DMS114 treated with DMSO at 0.1 percent for 48 hours (cell line): Measurements from ENCODE around the gene RHOC.

Experiments used
- DNase-seq: peaks from one replicate; lab custom pipeline; 2025; ENCODE audit not compliant: unreplicated experiment; lab: John Stamatoyannopoulos, UW

RHOC gene

DNA sequence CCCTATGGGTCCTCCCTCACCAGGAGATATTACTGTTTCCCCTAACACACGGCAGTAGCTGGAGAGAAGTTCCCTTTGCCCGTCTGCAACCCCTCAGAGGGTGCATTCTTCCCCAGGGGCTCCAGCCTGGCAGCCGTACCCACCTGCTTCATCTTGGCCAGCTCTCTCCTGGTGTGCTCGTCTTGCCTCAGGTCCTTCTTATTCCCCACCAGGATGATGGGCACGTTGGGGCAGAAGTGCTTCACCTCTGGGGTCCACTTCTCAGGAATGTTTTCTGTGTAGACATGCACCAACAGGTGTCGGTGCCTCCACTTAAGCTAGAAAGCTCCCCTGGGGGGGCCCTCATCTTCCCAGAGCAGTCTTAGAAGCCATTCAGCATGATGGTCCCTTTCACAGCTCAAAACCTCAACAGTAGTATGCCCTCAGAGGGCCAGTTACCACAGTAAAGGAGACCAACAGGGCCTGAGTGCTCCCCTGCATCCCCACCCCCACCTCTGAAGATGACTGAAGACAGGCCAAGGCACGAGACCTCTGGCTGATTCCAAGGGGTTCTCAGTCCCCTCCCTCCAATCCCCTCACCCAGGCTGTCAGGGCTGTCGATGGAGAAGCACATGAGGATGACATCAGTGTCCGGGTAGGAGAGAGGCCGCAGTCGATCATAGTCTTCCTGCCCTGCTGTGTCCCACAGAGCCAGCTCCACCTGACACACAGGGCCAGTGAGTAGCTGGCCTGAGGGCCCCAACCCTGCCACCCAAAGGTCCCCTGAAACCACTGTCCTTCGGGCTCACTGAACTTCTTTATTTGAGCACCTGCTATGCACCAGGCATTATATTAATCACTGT, 4.3 kb downstream of the RHOC start:
- no peak for DNase-seq

DNA sequence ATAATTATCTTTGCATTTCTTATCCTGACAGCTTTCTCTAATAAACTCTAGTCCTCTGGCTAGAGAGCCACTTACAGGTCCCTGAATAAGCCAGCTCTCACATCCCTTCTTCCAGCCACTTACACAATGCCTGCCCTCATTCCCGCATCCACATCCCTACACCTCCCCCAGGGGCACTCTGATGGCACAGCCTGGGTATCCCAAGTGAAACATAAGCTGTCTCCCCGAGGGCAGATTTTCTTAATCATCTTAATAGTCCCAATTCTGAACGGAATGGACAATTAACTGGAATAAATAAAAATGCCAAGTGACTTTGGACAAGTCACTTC, 4.9 kb downstream of the RHOC start:
- no peak for DNase-seq

DNA sequence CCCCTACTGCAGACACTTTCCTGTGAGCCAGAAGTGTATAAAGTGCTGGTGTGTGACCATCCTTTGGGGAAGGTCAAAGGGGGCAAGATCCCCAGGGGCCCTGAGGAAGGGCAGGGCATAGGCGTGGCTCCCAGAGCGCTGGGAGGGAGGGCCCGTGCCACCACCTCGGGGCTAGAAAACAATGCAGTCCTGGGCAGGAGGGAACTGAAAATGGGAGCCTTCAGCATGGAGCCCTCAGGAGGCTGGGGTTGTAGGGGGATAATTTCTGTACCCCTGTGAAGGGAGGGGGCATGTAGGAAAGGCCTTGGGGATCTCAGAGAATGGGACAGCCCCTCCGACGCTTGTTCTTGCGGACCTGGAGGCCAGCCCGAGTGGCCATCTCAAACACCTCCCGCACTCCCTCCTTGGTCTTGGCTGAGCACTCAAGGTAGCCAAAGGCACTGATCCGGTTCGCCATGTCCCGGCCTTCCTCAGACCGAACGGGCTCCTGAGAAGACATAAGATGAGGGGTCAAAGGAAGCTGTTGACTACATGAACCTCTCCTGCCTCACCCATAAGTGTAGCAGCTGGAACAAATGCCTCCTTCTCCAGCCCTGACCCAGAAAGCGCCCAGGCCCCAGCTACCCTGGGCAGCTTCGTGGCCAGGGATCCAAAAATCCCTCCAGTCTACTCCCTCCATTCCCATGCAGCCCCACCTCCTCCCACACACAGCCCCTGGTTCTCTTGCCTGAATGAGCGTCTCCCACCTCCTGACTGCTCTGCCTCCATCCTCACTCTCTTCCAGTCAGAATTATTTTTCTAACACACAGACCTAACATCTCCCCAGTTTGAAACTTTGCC, 5.5 kb downstream of the RHOC start:
- DNase-seq = no peak

DNA sequence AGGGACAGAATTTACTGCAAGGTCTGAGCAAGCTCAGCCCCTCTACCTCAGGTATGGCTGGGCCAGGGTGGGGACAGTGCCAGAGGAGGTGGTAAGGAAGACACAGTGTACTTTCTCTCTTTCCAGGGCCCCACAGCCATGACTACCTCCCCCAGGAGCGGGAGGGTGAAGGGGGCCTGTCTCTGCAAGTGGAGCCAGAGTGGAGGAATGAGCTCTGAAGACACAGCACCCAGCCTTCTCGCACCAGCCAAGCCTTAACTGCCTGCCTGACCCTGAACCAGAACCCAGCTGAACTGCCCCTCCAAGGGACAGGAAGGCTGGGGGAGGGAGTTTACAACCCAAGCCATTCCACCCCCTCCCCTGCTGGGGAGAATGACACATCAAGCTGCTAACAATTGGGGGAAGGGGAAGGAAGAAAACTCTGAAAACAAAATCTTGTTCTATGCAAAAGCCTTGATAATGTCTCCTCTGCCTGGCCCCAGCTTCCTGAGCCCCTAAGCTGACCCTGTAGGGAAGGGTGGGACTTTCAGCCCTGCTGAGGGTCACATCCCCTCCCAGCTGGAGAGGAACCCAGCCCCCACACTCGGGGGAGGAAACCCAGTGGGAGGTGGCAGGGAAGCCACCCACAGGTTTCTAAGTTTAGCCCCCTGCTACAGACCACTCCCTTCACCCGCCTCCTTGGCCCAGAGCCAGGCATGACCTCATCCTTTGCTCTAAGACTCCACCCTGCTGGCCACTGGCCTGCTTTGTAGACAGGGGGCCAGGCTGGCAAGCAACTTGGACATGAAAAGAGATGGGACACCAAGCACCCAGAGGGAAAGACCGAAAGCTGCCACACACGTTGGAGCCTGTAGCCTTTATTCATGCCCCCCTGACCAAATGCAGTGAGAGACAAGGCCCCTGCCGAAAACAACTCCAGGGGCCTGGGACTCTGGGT, 6.4 kb downstream of the RHOC start:
- DNase-seq = no peak

DNA sequence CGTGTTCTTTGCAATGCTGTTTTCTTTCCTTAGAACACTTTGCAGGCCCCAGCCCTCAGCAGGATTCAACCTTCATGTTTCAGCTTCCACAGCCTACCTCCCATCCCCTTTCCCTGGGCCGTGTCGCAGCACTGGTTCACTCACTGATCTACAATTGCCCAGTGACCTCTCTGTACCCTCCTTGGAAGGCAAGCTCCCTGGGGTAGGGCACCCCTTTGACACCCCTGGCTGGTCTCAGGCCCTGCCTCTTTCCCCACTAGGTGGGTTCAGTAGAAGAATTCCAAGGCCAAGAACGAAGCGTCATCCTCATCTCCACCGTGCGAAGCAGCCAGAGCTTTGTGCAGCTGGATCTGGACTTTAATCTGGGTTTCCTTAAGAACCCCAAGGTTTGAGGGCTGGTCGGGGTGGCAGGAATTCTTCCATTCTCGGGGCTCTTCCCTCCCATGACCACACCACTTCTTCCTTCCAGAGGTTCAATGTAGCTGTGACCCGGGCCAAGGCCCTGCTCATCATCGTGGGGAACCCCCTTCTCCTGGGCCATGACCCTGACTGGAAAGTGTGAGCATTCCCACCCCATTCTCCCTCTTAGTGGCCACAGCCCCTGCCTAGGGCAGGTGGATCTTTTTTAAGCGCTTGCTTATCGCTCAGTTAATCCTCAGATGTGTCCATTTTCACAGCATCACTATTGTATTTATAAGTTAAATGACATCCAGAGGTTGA, 7.3 kb downstream of the RHOC start:
- no peak for DNase-seq

DNA sequence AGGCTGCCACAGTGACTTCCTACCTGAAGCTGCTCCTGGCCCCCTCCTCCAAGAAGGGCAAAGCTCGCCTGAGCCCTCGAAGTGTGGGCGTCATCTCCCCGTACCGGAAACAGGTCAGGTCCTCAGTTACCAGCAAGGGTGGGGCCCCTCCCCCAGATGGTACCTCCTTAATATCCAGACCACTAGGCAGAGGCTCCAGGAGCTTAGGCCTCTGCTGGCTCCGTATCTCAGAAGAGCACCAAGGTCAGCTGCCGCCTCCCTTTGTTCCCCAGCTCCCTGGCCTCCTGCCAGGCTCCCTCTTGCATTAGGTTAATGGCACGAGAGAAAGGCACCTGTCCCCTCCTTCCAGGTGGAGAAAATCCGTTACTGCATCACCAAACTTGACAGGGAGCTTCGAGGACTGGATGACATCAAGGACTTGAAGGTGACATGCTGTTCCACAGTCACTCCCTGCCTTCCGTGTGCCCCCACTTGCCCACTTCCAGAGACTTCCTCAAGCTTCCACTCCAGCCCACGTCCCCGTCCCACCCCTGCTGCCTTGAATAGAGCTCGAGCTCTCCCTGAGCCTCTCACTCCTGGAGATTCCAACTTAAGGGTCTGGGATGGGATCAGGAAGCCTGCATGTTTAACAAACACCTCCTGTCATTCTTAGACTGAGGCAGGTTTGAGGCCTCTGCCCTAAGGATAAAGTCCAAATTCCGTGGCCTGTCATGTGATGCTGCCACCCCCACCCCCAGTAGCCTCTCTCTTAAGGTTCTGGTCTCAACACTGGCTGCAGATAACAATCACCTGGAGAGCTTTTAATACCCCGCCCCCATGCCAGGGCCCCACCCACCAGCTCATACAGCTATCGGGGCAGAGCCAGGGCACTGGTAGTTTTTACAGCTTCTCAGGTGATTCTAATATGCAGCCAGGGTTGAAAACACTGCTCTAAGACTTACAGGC, 8.3 kb downstream of the RHOC start:
- no peak for DNase-seq

DNA sequence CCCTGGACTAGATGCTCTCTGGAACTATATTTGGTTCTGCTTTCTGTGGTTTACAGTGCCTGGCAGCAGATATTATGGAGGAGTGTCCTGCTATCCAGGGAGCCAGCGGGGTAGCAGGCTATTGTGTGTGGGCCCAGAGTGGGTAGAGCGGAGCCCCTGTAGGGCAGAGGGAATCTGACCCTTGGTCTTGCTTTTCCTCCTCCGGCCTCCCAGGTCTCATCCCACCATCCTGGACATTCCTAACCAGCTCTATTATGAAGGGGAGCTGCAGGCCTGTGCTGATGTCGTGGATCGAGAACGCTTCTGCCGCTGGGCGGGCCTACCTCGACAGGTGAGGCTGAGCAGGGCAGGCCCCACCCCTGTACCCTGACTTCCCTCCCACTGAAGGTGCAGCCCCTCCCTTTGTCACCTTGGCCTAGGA, 9.1 kb downstream of the RHOC start:
- no peak for DNase-seq

DNA sequence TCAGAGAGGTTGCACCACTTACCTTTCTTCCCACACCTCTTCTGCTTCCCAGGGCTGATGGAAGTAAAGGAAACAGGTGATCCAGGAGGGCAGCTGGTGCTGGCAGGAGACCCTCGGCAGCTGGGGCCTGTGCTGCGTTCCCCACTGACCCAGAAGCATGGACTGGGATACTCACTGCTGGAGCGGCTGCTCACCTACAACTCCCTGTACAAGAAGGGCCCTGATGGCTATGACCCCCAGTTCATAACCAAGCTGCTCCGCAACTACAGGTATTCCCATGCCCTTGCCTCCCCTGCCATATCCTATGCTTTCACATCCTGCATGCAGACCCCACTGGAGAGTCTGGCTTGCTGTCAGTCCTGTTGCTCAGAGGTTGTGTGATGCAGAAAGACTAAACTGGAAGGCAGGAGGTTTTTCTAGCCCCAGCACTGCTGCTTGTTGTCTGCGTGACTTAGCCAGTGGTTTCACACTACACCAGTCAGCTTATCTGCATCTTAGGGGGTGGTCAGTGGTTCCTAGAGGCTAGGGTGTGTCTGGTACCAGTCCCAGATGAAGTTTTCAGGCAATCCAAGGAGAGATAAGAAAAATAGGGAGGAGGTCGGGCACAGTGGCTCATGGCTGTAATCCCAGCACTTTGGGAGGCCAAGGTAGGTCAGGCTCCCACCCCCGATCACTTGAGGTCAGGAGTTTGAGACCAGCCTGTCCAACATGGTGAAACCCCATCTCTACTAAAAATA, 10.2 kb downstream of the RHOC start:
- DNase-seq = no peak

DNA sequence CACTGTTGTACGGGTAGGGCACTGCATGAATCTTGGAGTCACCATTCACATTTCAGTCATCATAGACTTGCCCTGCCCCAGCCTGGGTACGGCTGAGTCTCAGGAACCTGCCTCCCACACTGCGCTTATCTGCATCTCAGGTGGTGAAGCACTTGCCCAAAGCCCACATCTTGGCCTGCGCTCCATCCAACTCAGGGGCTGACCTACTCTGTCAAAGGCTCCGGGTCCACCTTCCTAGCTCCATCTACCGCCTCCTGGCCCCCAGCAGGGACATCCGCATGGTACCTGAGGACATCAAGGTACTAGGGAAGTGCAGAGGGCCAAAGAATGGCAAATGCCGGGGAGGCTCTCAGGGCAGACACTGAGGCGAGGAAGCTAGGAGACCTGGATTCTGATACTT, 11.7 kb downstream of the RHOC start:
- DNase-seq = no peak

DNA sequence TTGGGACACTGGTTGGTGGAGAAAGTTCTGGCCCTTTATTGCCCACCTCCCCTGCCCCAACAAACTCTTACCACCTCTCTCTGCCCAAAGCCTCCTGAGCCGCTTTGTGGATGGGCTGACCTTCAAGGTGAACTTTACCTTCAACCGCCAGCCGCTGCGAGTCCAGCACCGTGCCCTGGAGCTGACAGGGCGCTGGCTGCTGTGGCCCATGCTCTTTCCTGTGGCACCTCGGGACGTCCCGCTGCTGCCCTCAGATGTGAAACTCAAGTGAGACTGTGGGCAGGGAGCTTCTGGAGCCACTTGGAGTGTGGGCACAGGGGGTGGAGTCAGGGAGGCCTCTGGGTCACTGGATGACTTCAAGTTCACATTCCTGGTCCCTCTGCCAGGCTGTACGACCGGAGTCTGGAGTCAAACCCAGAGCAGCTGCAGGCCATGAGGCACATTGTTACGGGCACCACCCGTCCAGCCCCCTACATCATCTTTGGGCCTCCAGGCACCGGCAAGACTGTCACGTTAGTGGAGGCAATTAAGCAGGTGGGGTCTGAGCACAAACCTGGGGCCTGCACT, 12.5 kb downstream of the RHOC start:
- no peak for DNase-seq

DNA sequence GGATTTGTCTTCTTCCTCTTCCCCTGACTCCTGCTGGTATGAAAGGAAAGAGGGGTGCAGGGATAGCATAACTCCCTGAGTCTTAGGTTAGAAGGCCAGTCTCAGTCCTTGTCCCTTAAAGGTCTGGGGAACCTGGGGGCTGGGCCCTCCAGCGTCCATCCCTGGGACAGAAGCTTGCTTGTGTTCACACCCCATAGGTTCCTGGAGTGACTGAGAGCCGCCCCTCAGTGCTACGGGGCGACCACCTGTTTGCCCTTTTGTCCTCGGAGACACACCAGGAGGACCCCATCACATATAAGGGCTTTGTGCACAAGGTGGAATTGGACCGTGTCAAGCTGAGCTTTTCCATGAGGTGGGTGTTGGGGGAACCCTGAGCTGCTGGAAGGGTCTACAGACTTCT, 13.1 kb downstream of the RHOC start:
- no peak for DNase-seq

DNA sequence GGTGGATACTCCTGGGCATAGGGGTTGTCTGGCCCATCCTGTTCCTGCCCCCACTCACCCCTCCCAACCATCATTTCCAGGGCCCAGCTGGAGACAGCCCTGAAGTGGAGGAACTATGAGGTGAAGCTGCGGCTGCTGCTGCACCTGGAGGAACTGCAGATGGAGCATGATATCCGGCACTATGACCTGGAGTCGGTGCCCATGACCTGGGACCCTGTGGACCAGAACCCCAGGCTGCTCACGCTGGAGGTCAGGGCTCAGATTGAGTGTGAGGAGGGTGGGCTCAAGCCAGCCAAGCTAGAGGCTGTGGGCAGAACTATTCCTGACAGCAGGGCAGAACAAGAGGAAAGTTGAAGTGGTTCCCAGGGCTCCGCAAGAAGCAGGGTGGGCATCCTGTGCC, 14.2 kb downstream of the RHOC start:
- DNase-seq = no peak

DNA sequence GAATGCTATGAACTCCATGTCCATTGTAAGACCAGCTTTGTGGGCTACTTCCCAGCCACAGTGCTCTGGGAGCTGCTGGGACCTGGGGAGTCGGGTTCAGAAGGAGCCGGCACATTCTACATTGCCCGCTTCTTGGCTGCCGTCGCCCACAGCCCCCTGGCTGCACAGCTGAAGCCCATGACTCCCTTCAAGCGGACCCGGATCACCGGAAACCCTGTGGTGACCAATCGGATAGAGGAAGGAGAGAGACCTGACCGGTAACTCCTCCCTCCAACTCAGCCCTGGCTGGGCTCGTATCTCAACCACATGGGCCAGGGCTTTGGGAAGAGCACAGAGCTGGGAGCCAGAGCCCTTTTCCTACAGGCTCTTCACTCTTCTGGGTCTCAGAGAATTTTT, 17.1 kb downstream of the RHOC start:
- no peak for DNase-seq

DNA sequence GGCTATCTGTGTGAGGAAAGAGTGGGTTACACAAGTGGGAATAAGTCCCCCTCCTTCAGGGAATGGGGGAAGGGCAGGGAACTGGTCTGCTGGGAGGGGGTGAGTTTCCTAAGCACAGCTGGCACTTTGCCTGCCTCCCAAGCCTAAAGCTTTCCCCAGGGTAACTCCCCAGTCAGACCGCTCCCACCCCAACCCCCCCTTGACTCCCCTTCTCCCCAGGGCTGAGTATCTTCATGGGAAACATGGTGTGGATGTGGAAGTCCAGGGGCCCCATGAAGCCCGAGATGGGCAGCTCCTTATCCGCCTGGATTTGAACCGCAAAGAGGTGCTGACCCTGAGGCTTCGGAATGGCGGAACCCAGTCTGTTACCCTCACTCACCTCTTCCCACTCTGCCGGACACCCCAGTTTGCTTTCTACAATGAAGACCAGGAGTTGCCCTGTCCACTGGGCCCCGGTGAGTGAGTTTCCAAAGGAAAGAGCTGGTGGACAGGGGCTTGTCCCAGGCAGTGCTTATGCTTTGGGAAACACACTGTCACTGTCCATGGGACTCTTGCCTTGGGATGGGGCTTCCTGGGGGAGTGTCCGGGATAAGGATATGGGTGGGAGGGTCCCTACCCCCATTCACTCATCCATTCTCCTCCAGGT, 17.6 kb downstream of the RHOC start:
- DNase-seq = no peak

DNA sequence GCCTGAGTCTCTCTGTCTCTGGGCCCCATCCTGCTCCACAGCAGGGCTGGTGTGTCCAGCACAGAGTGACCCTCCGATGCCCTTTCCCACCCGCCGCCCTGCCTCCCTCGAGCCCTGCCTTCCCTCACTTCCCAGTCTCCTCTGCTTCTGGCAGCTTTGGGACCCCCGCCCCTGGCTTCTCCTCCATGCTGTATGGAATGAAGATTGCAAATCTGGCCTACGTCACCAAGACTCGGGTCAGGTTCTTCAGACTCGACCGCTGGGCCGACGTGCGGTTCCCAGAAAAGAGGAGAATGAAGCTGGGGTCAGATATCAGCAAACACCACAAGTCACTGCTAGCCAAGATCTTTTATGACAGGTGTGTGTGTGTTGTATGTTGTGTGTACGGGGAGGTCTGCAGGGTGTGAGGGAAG, 18.1 kb downstream of the RHOC start:
- DNase-seq = no peak

DNA sequence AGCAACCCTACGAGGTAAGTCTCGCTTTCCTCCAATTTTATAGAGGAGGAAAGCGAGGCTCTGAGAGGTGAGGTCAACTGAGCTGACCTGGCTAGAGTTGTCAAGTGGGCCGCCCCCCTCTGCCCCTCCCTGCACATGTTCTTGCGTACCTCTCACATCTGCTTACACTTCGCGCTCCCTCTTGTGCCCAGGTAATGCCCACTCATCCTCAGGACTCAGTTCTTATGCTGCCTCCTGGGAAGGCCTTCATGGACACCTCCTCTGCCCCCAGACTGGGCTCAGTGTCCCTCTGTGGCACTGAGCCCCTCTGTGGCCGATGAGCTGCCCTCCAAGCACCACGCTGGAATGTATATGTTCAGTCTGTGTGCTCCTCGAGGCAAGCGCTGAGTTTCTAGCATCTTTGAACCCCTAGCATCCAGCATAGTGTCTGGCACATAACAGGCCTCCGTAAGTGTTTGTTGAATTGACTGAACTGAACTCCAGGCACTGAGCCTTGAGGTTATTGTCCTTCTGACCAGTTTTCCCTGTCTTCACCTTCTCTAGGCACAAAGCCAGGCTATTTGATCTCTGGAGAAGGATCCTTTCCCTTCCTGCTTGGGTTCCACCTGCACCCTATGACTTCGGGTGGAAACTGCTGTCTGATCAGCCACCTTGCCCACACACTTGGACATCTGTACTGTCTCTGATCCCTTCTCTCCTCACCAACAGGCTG, 19.0 kb downstream of the RHOC start:
- DNase-seq = no peak

DNA sequence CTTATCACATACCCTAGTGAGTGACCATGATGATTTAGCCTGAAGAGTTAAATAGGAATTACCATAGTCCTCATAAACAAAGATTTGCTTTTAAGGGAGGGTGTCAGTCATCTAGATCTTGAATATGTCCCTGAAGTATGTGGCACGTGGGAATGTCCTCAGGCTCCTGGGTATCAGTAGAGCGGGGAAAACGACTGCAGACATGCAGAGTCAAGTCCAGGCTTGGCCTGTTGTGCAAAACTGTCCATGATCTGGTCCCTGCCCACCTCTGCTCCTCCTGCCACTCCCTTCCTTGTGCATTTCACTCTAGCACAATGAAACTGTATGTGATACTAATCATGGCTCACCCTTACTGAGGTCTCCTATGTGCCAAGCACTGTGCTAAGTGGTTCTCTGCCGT, 19.6 kb downstream of the RHOC start:
- DNase-seq = no peak

DNA sequence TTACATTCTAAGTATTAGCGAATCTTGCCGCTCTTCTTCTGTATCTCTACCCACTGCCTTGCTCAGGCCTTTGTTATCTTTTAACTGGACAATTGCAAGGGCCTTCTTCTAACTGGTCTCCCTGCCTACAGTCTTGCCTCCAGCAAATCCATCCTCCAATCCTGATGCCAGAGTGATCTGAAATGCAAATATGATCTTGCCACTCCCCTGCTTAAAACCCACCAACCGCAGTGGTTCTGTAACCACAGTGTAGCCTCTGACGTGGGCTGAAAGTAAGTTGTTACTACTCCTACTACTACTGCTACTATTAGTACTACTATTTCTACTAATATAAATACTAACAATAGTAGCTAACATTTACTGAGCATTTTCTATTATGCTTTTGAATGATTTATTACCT, 20.1 kb downstream of the RHOC start:
- DNase-seq = no peak
